HepG2 (cell line): Measurements from ENCODE around the gene RAB40C. TPM values are rescaled to one million over a fixed set of nuclear protein-coding genes. Genes with fewer than 3 reads are reported as not detected.
A peak's percentile ranks its signal among the peaks of the same experiment; 100 is the strongest.

Experiments
- ATRX ChIP-seq: sonication (generic); formaldehyde crosslinking; IDR thresholded peaks from 2 replicates; pipeline ENCODE4 v1.4.0; 2020; ENCODE audit warnings: missing genetic modification reagents, borderline replicate concordance
- CBX5 ChIP-seq: sonication (generic); formaldehyde crosslinking; IDR thresholded peaks from 2 replicates; pipeline ENCODE4 v1.4.0; 2020; ENCODE audit warnings: missing genetic modification reagents, borderline replicate concordance
- CREM ChIP-seq, 2 experiments: sonication (generic) in 1 of 2; formaldehyde crosslinking in 1 of 2; IDR thresholded peaks; 2 replicates each; pipeline versions ENCODE4 v1.4.0 to v1.6.1; 2016 to 2020; ENCODE audit warnings: antibody characterized with exemption in 1 of 2, mild to moderate bottlenecking in 1 of 2, missing genetic modification reagents in 1 of 2
- FOXA1 ChIP-seq, 2 experiments: fragments of 450-650 bp in 1 of 2; sonication (generic) in 1 of 2; formaldehyde crosslinking in 1 of 2; IDR thresholded peaks; 2 replicates each; pipeline versions ENCODE4 v1.4.0 to v1.6.1; 2016 to 2020; ENCODE audit warnings: missing genetic modification reagents in 1 of 2
- HDAC6 ChIP-seq: fragments of 200-600 bp; sonication (generic); IDR thresholded peaks from 2 replicates; pipeline ENCODE4 v1.7.0; 2017; ENCODE audit warnings: mild to moderate bottlenecking, antibody characterized with exemption, low read length, low read depth
- HMG20A ChIP-seq: IDR thresholded peaks from 2 replicates; pipeline ENCODE4 v1.6.1; 2016; ENCODE audit warnings: borderline replicate concordance
- MIER3 ChIP-seq: IDR thresholded peaks from 2 replicates; pipeline ENCODE4 v1.6.1; 2016; ENCODE audit warnings: missing compliant biosample characterization, borderline replicate concordance
- MTF1 ChIP-seq: sonication (generic); formaldehyde crosslinking; IDR thresholded peaks from 2 replicates; pipeline ENCODE4 v1.5.0; 2020; ENCODE audit warnings: missing genetic modification reagents
- MXI1 ChIP-seq: IDR thresholded peaks from 3 replicates; pipeline ENCODE4 v1.6.1; 2012; ENCODE audit warnings: low read depth, low read length, inconsistent platforms, borderline replicate concordance
- PTBP1 ChIP-seq: fragments of 200-400 bp; formaldehyde crosslinking; IDR thresholded peaks from 2 replicates; pipeline ENCODE4 v1.6.1; 2018; ENCODE audit warnings: low read length, low read depth; ENCODE audit not compliant: poor library complexity, severe bottlenecking
- RCOR2 ChIP-seq: IDR thresholded peaks from 2 replicates; pipeline ENCODE4 v1.6.1; 2016; ENCODE audit warnings: missing biosample characterization, missing genetic modification reagents
- SETDB1 ChIP-seq: sonication (generic); formaldehyde crosslinking; IDR thresholded peaks from 2 replicates; pipeline ENCODE4 v1.5.1; 2020; ENCODE audit warnings: missing genetic modification reagents, mild to moderate bottlenecking, borderline replicate concordance
- SOX13 ChIP-seq, 3 experiments: fragments of 450-650 bp in 1 of 3; sonication (generic) in 1 of 3; formaldehyde crosslinking in 1 of 3; IDR thresholded peaks in 2 of 3; conservative IDR thresholded peaks in 1 of 3; 2 replicates each; pipeline versions ENCODE4 v1.5.0 to v1.6.1; 2016 to 2020; ENCODE audit warnings: antibody characterized with exemption in 1 of 3, mild to moderate bottlenecking in 1 of 3, missing compliant biosample characterization in 1 of 3, missing genetic modification reagents in 1 of 3, moderate library complexity in 1 of 3
- TARDBP ChIP-seq: sonication (generic); formaldehyde crosslinking; IDR thresholded peaks from 2 replicates; pipeline ENCODE4 v1.8.0; 2022; ENCODE audit warnings: mild to moderate bottlenecking, missing genetic modification reagents
- ZNF367 ChIP-seq: sonication (generic); formaldehyde crosslinking; IDR thresholded peaks from 2 replicates; pipeline ENCODE4 v1.4.0; 2020; ENCODE audit warnings: missing genetic modification reagents, borderline replicate concordance
- polyA plus RNA-seq, 8 experiments: library from polyadenylated mRNA; depleted of rRNA in 3 of 8; stranded (reverse) in 7 of 8; unstranded in 1 of 8; fragments of >200 nt; fragmentation: Illumina TruSeq in 4 of 8; extraction: Trizol in 4 of 8; gene quantifications; 2 replicates each; pipeline versions ENCODE4 v1.2.1 to v1.2.3, GENCODE V29; 2011 to 2016; ENCODE audit warnings: low read depth in 4 of 8, missing spikeins in 1 of 8, mixed read lengths in 1 of 8; ENCODE audit not compliant: insufficient read depth in 1 of 8
- total RNA-seq, 5 experiments: library from RNA; depleted of rRNA; stranded (reverse); fragments of >200 nt; fragmentation: Illumina TruSeq; extraction: Trizol; gene quantifications; 2 replicates each; pipeline ENCODE4 v1.2.3, GENCODE V29; 2016; ENCODE audit warnings: low read depth in 1 of 5
- TF ChIP-seq, protein P1 (sequence below): sonication (generic); formaldehyde crosslinking; IDR thresholded peaks from 2 replicates; pipeline ENCODE4 v1.9.0; 2022; ENCODE audit warnings: low read depth, missing genetic modification reagents
- TF ChIP-seq, protein P2 (sequence below): sonication (generic); formaldehyde crosslinking; IDR thresholded peaks from 2 replicates; pipeline ENCODE4 v1.4.0; 2020; ENCODE audit warnings: mild to moderate bottlenecking, missing genetic modification reagents
- TF ChIP-seq, protein P3 (sequence below): sonication (generic); formaldehyde crosslinking; IDR thresholded peaks from 2 replicates; pipeline ENCODE4 v1.4.0; 2020; ENCODE audit warnings: missing genetic modification reagents
- TF ChIP-seq, protein P4 (sequence below): sonication (generic); formaldehyde crosslinking; IDR thresholded peaks from 2 replicates; pipeline ENCODE4 v1.4.0; 2020; ENCODE audit warnings: mild to moderate bottlenecking, missing genetic modification reagents

Gene RAB40C
- total and polyA plus RNA-seq, 2 of the 13 experiments (the other 11 are each of a cell fraction or from before 2014, with no cell fraction given): 7.7 to 11.5 TPM

DNA sequence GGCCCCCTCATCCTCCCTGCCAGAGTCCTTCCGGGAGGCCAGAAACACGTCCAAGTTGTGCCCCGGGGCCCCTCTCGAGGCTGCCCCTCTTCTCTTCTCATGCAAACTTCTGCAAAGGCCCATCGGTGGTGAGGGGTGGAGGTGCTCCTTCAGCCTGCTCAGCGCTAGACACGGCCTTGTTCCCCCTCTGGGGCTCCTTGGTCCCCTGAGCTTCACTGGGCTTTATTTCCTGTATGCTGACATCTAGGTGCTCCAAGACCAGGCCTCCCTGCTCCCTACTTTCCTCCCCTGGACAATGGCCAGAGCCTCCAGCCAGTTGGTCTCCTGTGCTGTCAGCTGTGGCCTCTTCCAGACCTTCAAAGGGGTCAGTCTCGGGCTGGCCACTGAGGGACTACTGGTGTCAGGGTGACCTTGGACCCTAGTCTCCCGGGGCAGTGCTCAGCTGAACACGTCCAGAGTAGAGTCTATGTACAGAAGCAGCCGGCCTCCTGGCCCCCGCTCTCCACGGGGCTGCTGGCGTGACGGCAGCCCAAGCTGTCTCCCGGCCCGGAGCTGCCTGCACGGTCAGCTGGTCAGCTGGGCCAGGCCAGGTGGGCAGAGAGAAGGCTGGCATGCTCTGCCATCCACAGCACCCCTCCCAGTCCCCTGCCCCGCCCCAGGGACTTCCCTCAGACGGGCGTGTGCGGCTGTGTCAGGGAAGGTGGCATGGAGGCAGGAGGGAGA is 31.4 kb upstream of the RAB40C start (continued):
- TF ChIP-seq, protein P1, sequence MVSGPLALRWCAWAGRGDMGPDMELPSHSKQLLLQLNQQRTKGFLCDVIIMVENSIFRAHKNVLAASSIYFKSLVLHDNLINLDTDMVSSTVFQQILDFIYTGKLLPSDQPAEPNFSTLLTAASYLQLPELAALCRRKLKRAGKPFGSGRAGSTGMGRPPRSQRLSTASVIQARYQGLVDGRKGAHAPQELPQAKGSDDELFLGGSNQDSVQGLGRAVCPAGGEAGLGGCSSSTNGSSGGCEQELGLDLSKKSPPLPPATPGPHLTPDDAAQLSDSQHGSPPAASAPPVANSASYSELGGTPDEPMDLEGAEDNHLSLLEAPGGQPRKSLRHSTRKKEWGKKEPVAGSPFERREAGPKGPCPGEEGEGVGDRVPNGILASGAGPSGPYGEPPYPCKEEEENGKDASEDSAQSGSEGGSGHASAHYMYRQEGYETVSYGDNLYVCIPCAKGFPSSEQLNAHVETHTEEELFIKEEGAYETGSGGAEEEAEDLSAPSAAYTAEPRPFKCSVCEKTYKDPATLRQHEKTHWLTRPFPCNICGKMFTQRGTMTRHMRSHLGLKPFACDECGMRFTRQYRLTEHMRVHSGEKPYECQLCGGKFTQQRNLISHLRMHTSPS: peak; percentile 90; the same call in 1 of the 2 replicates
- TF ChIP-seq CBX5 (CRISPR knock-in tag) (no peak; the same call in 1 of the 2 replicates), ATRX (CRISPR knock-in tag) (no peak), SOX13 (IDR thresholded peaks at IDR 0.05) (no peak), SOX13 (CRISPR knock-in tag; conservative IDR thresholded peaks at IDR 0.05 in 1 of 2, IDR thresholded peaks at IDR 0.05 in 1 of 2) (peak in 1 of 2 experiments; percentile 68; a peak in 2 of 4 replicates), PTBP1 (peak; percentile 29), HDAC6 (no peak), CREM (IDR thresholded peaks at IDR 0.05) (peak; percentile 49), CREM (CRISPR knock-in tag; IDR thresholded peaks at IDR 0.05) (no peak), TARDBP (CRISPR knock-in tag) (peak; percentile 96), FOXA1 (IDR thresholded peaks at IDR 0.05) (no peak), FOXA1 (CRISPR knock-in tag; IDR thresholded peaks at IDR 0.05) (peak; percentile 25; the same call in 1 of the 2 replicates), MIER3 (CRISPR knock-in tag) (peak; percentile 56; the same call in 1 of the 2 replicates), HMG20A (CRISPR knock-in tag) (peak; percentile 68; the same call in 1 of the 2 replicates), SETDB1 (CRISPR knock-in tag) (no peak), RCOR2 (CRISPR knock-in tag) (peak; percentile 47; the same call in 1 of the 2 replicates), MTF1 (CRISPR knock-in tag) (no peak), MXI1 (peak; percentile 79; the same call in 1 of the 3 replicates), ZNF367 (CRISPR knock-in tag) (no peak)
- TF ChIP-seq, protein P2, sequence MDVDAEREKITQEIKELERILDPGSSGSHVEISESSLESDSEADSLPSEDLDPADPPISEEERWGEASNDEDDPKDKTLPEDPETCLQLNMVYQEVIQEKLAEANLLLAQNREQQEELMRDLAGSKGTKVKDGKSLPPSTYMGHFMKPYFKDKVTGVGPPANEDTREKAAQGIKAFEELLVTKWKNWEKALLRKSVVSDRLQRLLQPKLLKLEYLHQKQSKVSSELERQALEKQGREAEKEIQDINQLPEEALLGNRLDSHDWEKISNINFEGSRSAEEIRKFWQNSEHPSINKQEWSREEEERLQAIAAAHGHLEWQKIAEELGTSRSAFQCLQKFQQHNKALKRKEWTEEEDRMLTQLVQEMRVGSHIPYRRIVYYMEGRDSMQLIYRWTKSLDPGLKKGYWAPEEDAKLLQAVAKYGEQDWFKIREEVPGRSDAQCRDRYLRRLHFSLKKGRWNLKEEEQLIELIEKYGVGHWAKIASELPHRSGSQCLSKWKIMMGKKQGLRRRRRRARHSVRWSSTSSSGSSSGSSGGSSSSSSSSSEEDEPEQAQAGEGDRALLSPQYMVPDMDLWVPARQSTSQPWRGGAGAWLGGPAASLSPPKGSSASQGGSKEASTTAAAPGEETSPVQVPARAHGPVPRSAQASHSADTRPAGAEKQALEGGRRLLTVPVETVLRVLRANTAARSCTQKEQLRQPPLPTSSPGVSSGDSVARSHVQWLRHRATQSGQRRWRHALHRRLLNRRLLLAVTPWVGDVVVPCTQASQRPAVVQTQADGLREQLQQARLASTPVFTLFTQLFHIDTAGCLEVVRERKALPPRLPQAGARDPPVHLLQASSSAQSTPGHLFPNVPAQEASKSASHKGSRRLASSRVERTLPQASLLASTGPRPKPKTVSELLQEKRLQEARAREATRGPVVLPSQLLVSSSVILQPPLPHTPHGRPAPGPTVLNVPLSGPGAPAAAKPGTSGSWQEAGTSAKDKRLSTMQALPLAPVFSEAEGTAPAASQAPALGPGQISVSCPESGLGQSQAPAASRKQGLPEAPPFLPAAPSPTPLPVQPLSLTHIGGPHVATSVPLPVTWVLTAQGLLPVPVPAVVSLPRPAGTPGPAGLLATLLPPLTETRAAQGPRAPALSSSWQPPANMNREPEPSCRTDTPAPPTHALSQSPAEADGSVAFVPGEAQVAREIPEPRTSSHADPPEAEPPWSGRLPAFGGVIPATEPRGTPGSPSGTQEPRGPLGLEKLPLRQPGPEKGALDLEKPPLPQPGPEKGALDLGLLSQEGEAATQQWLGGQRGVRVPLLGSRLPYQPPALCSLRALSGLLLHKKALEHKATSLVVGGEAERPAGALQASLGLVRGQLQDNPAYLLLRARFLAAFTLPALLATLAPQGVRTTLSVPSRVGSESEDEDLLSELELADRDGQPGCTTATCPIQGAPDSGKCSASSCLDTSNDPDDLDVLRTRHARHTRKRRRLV: no peak
- TF ChIP-seq, protein P3, sequence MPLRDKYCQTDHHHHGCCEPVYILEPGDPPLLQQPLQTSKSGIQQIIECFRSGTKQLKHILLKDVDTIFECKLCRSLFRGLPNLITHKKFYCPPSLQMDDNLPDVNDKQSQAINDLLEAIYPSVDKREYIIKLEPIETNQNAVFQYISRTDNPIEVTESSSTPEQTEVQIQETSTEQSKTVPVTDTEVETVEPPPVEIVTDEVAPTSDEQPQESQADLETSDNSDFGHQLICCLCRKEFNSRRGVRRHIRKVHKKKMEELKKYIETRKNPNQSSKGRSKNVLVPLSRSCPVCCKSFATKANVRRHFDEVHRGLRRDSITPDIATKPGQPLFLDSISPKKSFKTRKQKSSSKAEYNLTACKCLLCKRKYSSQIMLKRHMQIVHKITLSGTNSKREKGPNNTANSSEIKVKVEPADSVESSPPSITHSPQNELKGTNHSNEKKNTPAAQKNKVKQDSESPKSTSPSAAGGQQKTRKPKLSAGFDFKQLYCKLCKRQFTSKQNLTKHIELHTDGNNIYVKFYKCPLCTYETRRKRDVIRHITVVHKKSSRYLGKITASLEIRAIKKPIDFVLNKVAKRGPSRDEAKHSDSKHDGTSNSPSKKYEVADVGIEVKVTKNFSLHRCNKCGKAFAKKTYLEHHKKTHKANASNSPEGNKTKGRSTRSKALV (CRISPR knock-in tag): 0 out of 2 replicates have a peak, but pooled peaks have one; percentile 47
- TF ChIP-seq, protein P4, sequence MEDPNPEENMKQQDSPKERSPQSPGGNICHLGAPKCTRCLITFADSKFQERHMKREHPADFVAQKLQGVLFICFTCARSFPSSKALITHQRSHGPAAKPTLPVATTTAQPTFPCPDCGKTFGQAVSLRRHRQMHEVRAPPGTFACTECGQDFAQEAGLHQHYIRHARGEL (CRISPR knock-in tag): no peak
